GM18909 (cell line): ENCODE data around the gene CACHD1.
"Not testable (repeated sequence)": the region's sequence is repeated elsewhere in the genome, so short reads cannot be mapped to it uniquely, and the experiment has no call there.

Experiments
- ATAC-seq: cut with Tn5 transposase; IDR thresholded peaks from one replicate; pipeline ENCODE4 v1.9.1; 2021; ENCODE audit warnings: mild to moderate bottlenecking; ENCODE audit not compliant: unreplicated experiment, poor library complexity

The CACHD1 gene

DNA sequence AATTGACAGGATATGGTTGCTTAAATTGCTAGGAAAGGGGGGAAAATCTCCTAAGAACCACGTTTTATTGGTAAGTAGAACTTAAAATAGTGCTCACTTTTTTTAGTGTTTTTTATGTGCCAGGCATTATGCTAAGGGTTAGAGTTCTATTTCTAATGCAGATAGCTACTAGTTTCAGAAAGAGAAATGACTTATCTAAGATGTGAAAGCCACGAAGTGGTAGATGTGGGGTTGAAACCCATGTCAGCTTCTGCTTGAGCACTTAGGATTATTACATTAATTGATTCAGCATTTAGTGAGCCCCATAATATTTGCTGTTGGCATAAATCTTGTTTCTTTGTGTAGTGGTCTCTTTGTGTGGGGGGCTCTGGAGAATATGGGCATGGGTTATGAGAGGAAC, 24.7 kb downstream of the CACHD1 start:
- no peak for ATAC-seq

DNA sequence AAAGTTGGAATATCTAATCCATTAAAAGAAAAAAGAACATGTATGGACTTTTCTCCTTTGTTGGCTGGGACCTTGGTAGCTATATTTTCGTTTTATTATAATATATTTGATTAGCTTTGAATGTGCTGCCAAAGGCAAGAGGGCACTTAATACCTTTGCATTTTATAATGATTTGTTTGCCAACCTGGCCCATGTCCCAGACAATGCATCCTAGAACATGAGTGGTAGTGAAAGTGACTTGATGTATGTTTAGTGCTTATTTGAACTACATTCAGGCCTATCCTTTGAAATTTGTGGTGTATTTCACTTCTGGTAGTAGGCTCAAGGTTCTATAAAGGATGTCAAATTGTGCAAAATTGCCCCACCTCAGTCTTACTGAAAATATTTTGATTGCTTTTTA, 25.9 kb downstream of the CACHD1 start:
- no peak for ATAC-seq

DNA sequence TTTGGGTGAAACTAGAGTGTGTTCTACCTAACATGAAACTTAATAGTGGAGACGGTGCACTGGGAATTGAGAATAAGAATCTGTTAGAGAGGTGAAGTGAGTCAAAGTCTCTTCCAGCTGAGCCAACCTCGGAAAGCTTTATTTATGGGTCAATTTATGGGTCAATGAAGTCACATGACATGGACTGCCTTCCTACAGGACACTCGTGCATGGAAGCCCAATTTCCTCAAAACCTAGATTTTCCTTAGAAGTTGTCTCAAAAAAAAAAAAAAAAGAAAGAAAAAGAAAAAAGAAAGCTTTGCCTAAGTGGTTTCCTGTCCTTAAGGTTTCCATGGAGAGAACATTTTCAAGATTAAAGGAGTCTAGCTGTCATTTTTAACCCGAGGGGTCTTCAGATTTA, 26.7 kb downstream of the CACHD1 start:
- ATAC-seq, result no peak

DNA sequence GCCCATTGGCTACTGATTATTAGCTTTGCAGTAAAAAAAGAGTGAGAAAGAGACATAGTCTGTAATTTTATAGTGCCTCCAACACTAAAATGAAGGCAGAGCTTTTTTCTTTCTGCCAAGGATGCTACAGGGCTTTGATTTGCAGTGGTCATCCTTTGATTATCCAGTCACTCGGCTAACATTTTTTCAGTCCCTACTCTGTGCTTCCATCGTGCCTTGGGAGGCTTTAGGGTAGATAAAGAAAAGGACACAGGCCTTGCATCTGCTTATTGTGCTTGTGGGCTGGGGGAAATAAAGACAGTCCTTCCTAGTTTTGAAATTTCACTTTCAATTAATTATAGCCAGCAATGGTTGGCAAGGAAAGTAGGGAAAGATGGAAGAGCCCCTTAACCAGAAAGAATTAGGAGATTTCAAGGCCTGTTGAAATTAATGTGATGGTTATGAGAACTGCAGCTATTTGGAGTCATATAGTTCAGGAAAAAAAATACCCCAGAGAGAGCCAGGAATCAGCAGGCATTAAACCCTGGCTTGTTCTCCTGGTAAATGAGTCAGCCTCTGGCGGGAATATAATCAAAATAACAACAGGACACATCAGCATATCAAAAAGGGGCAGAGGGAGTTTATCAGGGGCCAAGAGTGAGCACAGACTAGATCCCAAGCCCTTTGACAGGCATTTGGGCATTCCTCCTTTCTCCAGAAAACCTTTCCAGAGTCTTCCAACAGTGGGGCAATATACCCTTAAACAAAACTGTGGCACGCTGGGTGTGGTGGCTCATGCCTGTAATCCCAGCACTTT, 27.4 kb downstream of the CACHD1 start:
- ATAC-seq, result no peak

DNA sequence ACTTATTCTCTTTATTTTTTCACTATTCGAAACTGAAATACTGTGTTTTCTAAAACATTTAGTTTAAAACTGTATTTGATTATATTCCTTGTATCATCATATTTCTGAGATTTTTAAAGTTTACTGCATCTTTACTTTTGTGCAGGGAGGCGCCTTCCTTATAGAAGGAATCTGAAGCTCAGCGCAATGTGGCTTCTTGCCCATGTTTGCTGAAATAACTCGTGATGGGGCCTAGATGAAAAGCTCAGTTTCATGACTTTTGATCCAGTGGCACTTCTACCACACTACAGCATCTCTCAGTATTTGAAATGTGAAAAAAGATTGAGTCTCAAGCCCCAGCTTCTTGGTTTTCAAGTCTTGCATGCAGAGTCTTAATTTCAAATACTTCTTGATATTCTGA, 28.4 kb downstream of the CACHD1 start:
- ATAC-seq, result no peak

DNA sequence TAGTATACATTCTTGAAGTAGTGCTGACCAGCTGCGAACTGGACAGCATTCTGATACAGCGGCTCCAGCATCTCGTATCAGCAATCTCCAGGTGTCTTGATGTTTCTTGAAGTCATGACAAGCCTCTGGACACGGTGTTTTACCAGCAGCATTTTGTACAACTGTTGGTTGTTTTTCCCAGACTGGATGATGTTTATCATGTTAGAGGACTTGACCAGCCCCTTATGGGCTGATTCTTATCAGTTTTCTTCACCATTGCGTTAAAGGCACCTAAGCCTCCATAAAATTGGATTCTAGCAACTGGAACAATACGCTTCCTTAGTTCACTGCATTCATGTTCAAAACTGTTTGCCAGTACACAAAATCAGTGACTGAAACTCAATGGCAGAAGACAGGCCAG, 29.1 kb downstream of the CACHD1 start:
- ATAC-seq, result no peak

DNA sequence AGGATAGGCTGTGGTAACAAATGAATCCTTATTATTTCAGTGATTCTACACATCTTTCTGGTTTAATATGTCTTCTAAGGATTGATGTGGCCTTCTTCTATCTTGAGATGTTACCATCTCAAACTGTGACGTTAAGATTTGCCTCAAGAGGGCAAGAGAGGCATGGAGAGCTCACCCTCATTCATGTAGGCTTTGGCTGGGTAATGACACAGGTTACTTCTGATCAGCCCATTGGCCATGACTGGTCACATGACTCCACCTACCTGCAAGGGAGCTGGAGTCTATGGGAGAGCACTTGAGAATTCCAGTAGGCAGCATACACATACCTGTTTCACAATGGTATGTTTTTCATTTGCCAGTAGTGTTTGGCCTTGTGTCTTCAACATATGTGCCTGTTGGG, 30.0 kb downstream of the CACHD1 start:
- no peak for ATAC-seq

DNA sequence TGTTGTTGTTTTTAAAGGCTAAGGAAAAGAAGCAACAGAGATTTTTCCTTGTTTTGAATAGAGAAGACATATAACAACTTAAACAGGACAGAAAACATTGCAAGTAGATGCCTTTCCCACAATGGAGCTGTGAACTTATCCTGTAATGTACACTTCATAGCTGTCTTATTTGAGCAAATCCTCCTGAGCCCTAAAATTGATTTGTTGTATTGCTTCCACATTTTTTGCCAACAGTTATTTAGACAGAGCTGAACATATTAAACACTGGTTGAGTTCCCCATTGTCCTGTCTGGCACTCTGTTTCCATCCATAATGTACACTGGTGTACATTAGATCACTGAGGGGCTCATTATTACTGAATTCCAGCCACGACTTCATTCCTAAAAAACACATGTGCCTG, 32.2 kb downstream of the CACHD1 start:
- no peak for ATAC-seq

DNA sequence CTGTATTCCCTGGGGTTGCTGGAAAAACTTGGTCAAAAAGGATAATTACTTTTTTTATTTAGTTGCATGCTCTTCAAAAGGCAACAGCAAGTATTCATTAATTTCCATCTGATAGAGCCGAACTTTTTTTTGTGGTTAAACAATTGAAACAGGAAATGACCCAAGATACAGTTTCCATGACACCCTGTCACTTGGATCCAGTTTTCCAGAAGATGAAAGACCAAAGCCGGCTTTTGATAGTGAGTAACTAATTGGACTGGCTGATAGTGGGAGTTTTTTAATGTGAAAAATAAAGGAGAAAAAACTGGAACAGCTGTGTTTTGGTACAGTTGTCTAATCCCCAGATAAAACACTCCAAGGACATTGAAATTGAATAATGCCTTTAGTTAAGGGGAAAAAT, 33.0 kb downstream of the CACHD1 start:
- no peak for ATAC-seq

DNA sequence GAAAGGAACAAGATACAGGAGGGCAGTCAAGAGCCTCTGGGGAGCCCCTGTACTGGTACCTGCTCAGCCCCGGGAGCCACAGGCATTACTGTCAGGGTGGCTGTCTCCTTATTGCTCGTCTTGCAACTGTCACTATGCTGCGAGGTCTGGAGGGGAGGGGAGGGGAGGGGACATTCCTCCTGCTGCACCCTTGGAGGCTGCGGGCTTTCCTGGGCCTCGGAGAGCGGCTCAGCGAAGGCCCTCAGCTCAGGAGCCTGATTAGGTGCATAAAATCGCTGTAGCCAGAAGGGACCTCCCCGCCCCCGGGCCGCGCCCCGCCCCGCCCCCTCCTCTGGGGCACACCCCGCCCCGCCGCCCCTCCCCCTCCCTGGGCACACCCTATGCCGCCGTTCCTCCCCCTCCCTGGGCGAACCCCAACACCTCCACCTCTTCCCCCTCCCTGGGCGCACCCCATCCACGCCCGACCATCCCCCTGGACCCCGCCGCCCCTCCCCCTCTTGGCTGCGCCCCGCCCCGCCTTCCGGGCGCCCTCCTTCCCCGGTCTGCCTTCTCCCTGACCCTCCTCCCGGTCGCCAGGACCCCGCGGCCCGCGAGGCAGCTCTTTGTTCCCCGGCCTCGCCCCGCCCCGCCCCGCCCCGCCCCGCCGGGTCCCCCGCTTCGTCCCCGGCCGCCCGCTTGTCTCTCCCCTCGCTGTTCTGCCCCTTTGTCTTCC, 35.5 kb downstream of the CACHD1 start:
- ATAC-seq, result no peak

DNA sequence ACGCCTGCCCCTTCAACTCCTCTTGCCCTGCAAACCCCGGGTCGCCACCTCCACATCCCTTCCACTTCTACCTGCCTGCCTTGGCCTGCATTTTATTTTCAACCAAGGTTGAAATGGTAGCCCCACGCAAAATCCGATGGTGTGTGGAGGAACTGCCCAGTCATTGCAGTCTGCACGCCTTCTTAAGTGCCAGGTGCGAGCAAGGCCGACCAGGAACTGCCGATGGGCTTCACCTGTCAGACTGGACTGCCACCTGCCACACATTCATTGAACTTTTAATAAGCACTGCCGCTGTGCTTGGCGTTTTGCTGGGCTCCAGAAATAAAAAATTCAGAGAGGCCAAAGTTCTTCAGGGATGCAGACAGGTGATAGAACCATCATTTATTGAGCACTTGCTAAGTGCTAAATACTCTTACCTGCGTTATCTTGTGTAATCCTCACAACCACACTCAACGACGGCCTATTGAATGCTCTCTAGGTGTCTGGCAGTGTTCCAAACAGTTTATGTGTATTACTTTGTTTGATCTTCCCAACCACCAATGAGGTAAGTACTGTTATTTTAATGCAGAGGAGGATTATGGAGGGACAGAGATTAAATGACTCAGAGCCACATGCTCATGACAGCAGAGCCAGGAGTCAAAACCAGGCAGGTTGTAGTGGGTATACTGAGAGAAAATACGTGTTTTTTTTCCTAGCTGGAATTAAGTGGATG, 36.2 kb downstream of the CACHD1 start:
- no peak for ATAC-seq

DNA sequence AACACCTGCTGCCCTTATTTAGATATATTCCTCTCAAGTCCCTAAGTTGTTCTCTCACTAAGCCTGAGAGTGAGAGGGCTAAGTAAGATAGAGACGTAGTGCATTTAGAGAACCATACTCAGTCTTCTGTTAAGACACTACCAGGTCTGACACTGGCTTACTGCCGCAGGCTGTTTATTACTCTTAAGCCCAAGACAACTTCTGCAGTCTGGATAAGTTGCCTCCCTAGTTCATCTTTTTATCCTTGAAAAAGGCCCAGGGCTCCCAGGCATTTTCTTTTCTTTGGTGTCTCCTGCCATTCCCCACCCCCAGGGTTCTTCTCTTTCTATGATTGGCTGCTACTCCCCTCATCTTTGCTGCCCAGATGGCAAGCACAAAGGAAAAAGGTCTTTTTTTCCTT, 38.7 kb downstream of the CACHD1 start:
- no peak for ATAC-seq

DNA sequence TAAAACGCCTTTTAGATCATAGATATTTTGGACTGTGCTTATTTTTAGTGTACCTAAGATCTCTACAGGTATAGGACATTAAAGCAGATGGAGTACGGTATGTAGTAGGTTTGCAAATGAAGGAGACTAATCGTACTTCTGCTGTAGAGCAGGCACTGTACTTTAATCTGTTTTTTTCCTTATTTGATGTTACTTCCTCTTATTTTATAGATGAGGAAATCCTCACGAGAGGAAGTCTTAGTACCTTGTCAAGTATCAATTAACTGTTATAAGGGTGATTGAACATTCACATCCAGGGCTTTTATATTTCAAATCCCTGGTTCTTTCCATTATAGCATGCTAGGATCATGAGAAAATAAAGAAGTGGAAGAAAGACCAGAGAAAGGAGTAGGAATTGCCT, 41.1 kb downstream of the CACHD1 start:
- ATAC-seq, result no peak

DNA sequence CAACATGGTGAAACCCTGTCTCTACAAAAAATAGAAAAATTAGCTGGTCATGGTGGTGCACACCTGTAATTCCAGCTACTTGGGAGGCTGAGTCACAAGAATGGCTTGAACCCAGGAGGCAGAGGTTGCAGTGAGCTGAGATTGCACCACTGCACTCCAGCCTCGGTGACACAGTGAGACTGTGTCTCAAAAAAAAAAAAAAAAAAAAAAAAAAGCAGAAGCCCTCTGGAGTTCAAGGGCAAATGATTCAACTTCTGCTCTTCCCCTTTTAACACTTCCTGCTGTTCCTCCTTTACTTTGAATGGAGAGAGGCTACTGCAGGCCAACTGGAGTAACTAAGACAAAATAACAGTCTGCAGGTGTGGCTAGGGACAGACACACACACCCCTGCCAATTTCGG, 42.3 kb downstream of the CACHD1 start:
- ATAC-seq, result not testable (repeated sequence)

DNA sequence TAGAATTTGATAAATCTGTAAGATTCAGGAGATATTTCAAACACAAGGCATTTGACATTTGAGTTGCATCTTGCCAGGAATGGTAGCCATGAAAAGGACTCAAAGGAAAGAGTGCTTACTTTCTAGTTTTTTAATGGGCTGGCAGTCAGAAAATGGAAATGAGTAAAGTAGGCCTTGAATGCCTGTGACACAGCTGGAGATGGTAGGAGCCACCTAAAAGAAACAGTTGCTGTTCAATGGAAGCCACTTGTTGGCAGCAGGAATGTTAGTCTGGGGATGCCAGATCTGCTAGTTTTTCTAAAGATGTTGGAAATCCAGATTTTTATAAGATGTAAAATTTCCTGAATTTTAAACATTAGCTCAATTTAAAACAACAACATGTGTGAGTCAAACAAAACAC, 43.6 kb downstream of the CACHD1 start:
- ATAC-seq, result no peak

DNA sequence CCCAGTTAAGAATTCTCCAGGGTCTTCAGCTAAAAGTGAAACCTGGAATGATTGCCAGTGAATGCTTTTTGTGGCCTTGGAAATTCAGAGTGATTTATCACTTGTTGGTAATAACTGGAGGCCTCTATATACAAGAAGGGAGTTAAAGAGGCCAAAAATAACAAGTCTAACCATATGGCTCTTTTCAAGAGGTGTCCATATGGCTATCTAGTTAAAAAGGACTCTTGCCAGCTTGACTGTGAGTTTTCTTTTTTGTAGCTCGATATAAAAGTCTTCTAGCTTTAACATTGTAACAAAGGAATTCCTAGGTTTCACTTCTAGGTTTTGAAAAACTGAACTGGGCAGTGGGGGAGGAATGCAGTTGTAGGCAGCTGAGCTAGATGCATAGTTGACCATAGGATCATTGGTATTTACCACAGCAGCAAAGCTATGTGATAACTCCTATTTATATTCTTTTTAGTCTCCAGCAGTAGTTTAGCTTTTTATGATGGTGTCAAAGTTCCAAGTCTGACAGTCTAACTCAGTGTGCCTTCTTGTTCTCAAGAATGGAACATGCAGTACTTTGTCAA, 44.4 kb downstream of the CACHD1 start:
- ATAC-seq, result no peak

DNA sequence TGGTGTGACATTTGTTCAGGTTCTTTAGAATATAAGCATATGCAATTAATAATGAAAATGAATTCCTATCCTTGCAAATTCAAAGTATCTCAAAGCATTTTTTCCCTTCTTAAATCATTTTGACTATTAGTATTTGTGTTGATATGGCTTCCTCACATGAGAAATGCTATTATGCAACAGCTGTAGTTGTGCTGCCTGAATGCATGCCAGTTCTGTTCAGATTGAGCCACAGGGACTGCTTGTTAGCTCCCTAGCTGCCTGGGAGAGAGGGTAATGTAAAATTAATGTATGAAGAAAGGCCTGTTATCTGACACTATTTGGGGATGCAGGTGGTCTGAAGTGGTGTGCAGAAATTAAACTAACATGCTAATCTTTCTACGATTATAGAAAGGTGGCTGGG, 45.5 kb downstream of the CACHD1 start:
- no peak for ATAC-seq

DNA sequence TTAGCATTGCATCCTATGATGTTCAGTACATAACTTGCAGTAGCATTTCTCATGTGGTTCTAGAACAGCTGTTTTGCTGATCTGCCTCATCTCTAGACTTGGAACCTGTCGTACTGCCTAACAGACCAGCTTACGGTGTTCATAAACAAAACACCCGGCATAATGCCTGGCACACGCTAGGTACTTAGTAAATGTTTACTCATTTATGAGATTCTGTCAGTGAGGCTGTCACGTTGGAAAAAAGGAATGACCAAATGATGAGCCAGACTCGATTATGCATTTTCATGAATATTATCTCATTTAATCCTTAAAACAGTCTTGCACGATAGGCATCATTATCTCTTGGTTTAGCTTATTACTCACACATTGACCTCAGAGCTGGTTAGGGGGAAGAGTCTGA, 46.4 kb downstream of the CACHD1 start:
- ATAC-seq, result no peak

DNA sequence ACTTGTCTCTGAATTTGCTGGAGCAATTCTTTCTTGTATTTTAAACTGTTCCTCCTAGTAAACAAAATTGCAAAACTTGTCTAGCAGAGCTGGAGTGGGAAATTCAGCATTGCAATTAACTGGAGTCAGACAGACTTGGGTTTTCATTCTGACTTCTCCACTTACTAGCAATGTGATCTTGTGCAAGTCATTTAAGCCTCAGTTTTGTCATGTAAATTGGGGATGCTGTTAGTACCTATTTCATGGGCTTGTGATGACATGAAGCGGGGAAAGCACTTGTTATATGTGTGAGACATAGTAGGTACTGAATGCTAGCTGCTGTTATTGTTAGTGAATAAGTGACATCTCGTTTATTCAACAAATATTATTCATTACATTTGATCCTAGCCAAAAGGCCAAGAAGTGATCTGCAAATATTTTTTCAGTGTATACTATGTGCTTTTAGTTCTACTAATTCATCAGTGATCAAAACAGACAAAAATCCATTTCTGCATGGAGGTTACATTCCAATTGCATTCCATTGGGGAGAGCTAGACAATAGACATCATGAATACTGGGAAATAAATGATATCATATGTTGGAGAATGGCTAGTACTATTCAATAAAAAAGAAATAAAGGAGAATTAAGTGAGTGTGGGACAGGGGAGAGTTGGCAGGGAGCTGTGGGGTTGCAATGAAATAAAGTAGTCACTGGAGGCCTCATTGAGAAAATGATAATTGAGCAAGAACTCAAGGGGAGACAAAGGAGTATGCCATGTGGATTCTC, 47.1 kb downstream of the CACHD1 start:
- ATAC-seq, result no peak

DNA sequence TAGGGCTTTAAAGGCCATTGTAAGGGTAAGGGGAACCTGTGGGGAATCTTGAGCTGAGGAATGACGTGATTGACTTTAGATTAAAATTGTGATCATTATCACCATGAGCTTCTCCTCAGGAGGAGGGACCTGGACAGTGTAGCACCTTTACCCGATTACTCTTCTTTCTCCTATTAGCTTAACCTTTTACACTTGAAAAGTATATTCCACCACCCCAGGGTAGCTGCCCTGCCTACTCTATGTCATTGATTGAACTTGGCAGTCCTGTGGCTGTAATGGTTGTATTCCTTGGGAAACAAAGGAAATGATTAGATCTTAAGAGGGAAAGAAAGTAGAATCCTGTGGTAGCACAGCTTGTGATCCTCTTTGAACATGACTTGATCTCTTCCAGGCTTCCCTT, 47.7 kb downstream of the CACHD1 start:
- no peak for ATAC-seq
